ENCODE results near the gene PPDPF. TPM values are rescaled to one million over a fixed set of nuclear protein-coding genes. Genes with fewer than 3 reads are reported as not detected.

PPDPF gene
- total RNA-seq, 1 experiment from 2014 or later, result 245 TPM

- Histone ChIP-seq H2AFZ (ENCODE audit: low read length) (peak overlapping the region; percentile 33; the same call in 1 of the 2 replicates), H3K9ac (ENCODE audit: low read length) (peak overlapping the region; percentile 52), H3F3A (ENCODE audit: low read length, unreplicated experiment) (no peaks in the 10 kb centered on the region), H3K27me3 (ENCODE audit: low read length) (no peaks in the 10 kb centered on the region), H3K9me3 (ENCODE audit: low read length) (no peaks in the 10 kb centered on the region), H3K79me2 (ENCODE audit: low read length) (no peaks in the 10 kb centered on the region), H3K4me3 (ENCODE audit: low read length) (peak overlapping the region; percentile 43; the same call in 1 of the 2 replicates), H3K36me3 (ENCODE audit: low read depth, low read length) (no peaks in the 10 kb centered on the region), H3K9me2 (replicated peaks; ENCODE audit: low read length) (no peaks in the 10 kb centered on the region), H3K27ac (ENCODE audit: low read length) (peak overlapping the region; percentile 80), H3K4me2 (ENCODE audit: low read length) (peak overlapping the region; percentile 76), H4K20me1 (ENCODE audit: low read length) (no peaks in the 10 kb centered on the region), H3K4me1 (ENCODE audit: insufficient read depth, low read length) (peaks cover 31% of the 10 kb centered on the region)
- no TSS peak for BruUV-seq (replicated peaks)
- intact Hi-C loops (cut with micrococcal nuclease), result no loop called here
- POLR2A ChIA-PET (ENCODE audit: unreplicated experiment), result interaction anchor here (0.8 kb wide), 1 partner anchor 113 kb away, joined by 3 read pairs; the partner anchor contains the start of gene RTEL1
- DNase-seq, result peak; percentile 97
- CTCF ChIA-PET, result interaction anchor here (0.7 kb wide), 1 partner anchor 518 kb away, joined by 3 read pairs; no protein-coding TSS in a partner anchor
- TF ChIP-seq EZH2phosphoT487 (IDR thresholded peaks at IDR 0.05; ENCODE audit: borderline replicate concordance, low read length) (no peak), CTCF (conservative IDR thresholded peaks at IDR 0.05; ENCODE audit: low read depth, low read length) (no peak), EZH2 (IDR thresholded peaks at IDR 0.05; ENCODE audit: low read length, unreplicated experiment) (no peak)
- peak; percentile 89 for ATAC-seq
These were observed 24.5 kb downstream of the PPDPF start for GRCh38 chr20:63544958-63545516.

GRCh38 chr20:63545814-63546213, 25.2 kb downstream of the PPDPF start:
- intact Hi-C loops (cut with micrococcal nuclease), result no loop called here

More at GRCh38 chr20:63545814-63546213, 25.2 kb downstream of the PPDPF start:
- BruUV-seq (replicated peaks), result no TSS peak
- no peak for TF ChIP-seq EZH2phosphoT487 (IDR thresholded peaks at IDR 0.05; ENCODE audit: borderline replicate concordance, low read length)
- TF ChIP-seq CTCF (conservative IDR thresholded peaks at IDR 0.05; ENCODE audit: low read depth, low read length), result no peak
- no peak for TF ChIP-seq EZH2 (IDR thresholded peaks at IDR 0.05; ENCODE audit: low read length, unreplicated experiment)
- ChIA-PET POLR2A (ENCODE audit: unreplicated experiment) (no interaction called here), CTCF (no interaction called here)
- Histone ChIP-seq H3K9ac (ENCODE audit: low read length) (peak overlapping the region; percentile 52), H4K20me1 (ENCODE audit: low read length) (no peaks in the 10 kb centered on the region), H3K27me3 (ENCODE audit: low read length) (no peaks in the 10 kb centered on the region), H3K4me3 (ENCODE audit: low read length) (no peak overlapping the region), H2AFZ (ENCODE audit: low read length) (no peak overlapping the region), H3K36me3 (ENCODE audit: low read depth, low read length) (no peaks in the 10 kb centered on the region), H3K79me2 (ENCODE audit: low read length) (no peaks in the 10 kb centered on the region), H3K4me2 (ENCODE audit: low read length) (peak overlapping the region; percentile 76), H3F3A (ENCODE audit: low read length, unreplicated experiment) (no peaks in the 10 kb centered on the region), H3K9me3 (ENCODE audit: low read length) (no peaks in the 10 kb centered on the region), H3K4me1 (ENCODE audit: insufficient read depth, low read length) (peaks cover 29% of the 10 kb centered on the region), H3K27ac (ENCODE audit: low read length) (peak overlapping the region; percentile 80), H3K9me2 (replicated peaks; ENCODE audit: low read length) (no peaks in the 10 kb centered on the region)
- no peak for ATAC-seq
- no peak for DNase-seq
